Measurements from ENCODE around the gene CTNNBIP1. TPM values are rescaled to one million over a fixed set of nuclear protein-coding genes. Genes with fewer than 3 reads are reported as not detected.

Gene CTNNBIP1
- total and polyA plus RNA-seq, 2 of the 8 experiments (the other 6 are each of a cell fraction or from before 2014, with no cell fraction given) = 40.9 to 46.6 TPM

DNA sequence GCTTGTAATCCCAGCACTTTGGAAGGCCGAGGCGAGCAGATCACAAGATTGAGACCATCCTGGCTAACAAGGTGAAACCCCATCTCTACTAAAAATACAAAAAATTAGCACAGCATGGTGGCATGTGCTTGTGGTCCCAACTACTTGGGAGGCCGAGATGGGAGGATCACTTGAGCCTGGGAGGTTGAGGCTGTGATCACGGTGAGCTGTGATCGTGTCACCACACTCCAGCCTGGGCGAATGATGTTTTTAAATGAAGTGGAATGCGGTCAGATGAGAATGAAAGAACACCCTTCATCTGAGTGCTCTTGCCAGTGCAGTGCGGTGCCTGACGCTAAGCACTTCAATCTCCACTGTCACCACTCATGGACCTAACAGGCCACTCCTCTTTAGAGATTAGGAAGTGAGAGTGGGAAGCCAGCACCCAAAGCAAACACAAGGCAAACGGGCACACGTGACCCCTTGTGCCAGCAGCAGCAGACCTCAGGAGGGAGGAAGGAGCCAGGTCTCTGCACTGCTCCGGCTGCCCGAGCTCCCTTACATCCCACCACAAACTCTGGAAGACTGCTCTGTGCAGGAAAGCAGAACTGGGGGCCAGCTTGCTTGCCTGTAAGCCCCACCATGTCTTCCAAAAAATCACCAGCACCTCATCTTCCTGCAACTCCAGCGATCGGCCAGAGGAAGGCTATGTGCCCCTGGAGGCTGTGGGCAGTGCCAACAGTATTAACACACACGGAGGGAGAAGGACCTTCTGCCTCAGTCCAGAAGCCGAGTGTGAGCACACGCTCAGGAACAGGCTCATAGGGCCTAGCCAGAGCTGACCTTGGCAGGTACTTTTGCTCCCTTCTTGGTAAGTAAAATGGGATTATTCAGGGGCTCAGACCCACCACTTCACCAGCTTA is 9.7 kb downstream of the CTNNBIP1 start (continued):
- TF ChIP-seq, protein P1, sequence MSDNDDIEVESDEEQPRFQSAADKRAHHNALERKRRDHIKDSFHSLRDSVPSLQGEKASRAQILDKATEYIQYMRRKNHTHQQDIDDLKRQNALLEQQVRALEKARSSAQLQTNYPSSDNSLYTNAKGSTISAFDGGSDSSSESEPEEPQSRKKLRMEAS (IDR thresholded peaks at IDR 0.05) = no peak
- TF ChIP-seq, protein P2, sequence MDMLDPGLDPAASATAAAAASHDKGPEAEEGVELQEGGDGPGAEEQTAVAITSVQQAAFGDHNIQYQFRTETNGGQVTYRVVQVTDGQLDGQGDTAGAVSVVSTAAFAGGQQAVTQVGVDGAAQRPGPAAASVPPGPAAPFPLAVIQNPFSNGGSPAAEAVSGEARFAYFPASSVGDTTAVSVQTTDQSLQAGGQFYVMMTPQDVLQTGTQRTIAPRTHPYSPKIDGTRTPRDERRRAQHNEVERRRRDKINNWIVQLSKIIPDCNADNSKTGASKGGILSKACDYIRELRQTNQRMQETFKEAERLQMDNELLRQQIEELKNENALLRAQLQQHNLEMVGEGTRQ (IDR thresholded peaks at IDR 0.05; ENCODE audit: low read length) = no peak
- TF ChIP-seq POLR2AphosphoS5 (IDR thresholded peaks at IDR 0.05; ENCODE audit: low read depth, low read length) (no peak), NRF1 (IDR thresholded peaks at IDR 0.05; ENCODE audit: low read depth, low read length) (no peak), JUND (IDR thresholded peaks at IDR 0.05; ENCODE audit: low read length) (no peak), SP2 (IDR thresholded peaks at IDR 0.05; ENCODE audit: low read length) (no peak), EGR1 (IDR thresholded peaks at IDR 0.05; ENCODE audit: borderline replicate concordance, low read depth, low read length) (no peak)
- TF ChIP-seq, protein P3, sequence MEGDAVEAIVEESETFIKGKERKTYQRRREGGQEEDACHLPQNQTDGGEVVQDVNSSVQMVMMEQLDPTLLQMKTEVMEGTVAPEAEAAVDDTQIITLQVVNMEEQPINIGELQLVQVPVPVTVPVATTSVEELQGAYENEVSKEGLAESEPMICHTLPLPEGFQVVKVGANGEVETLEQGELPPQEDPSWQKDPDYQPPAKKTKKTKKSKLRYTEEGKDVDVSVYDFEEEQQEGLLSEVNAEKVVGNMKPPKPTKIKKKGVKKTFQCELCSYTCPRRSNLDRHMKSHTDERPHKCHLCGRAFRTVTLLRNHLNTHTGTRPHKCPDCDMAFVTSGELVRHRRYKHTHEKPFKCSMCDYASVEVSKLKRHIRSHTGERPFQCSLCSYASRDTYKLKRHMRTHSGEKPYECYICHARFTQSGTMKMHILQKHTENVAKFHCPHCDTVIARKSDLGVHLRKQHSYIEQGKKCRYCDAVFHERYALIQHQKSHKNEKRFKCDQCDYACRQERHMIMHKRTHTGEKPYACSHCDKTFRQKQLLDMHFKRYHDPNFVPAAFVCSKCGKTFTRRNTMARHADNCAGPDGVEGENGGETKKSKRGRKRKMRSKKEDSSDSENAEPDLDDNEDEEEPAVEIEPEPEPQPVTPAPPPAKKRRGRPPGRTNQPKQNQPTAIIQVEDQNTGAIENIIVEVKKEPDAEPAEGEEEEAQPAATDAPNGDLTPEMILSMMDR (IDR thresholded peaks at IDR 0.05; ENCODE audit: control extremely low read depth in 1 of 3, insufficient read depth in 1 of 3, low read depth in 1 of 3, low read length in 3 of 3) = no peak
